ENCODE measurements around the gene TSKS.

The TSKS gene

GRCh38 chr19:49696865-49697264 lies 66.2 kb downstream of the TSKS start:
- TF ChIP-seq, protein P1, sequence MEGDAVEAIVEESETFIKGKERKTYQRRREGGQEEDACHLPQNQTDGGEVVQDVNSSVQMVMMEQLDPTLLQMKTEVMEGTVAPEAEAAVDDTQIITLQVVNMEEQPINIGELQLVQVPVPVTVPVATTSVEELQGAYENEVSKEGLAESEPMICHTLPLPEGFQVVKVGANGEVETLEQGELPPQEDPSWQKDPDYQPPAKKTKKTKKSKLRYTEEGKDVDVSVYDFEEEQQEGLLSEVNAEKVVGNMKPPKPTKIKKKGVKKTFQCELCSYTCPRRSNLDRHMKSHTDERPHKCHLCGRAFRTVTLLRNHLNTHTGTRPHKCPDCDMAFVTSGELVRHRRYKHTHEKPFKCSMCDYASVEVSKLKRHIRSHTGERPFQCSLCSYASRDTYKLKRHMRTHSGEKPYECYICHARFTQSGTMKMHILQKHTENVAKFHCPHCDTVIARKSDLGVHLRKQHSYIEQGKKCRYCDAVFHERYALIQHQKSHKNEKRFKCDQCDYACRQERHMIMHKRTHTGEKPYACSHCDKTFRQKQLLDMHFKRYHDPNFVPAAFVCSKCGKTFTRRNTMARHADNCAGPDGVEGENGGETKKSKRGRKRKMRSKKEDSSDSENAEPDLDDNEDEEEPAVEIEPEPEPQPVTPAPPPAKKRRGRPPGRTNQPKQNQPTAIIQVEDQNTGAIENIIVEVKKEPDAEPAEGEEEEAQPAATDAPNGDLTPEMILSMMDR (IDR thresholded peaks at IDR 0.05) = no peak

DNA sequence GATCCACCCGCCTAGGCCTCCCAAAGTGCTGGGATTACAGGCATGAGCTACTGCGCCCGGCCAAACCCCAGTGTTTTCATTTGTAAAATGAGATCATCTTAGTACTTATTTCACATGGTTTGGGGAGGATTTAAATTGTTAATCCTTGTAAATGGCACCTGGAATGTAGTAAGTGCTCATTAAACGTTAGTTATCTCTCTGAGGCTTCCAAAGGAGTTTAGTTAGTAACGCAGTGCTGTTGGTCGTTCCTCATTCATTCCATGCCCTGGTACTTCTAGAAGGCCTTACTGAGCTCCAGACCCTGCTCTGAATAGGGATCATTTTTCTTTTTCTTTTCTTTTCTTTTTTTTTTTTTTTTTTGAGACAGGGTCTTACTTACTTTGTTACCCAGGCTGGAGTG lies 67.0 kb downstream of the TSKS start:
- TF ChIP-seq, protein P1 (IDR thresholded peaks at IDR 0.05) = no peak

- TF ChIP-seq, protein P1 (IDR thresholded peaks at IDR 0.05) = no peak
These were observed 71.0 kb downstream of the TSKS start for GRCh38 chr19:49692147-49692506.

GRCh38 chr19:49691243-49692146 lies 71.6 kb downstream of the TSKS start:
- TF ChIP-seq, protein P1 (IDR thresholded peaks at IDR 0.05) = no peak

GRCh38 chr19:49690656-49691242 lies 72.4 kb downstream of the TSKS start, which contains the start of gene CPT1C:
CPT1C (plus strand) TSS chr19:49691116; CDS start chr19:49692253, 1,137 bp downstream.
- TF ChIP-seq, protein P1 (IDR thresholded peaks at IDR 0.05) = no peak

GRCh38 chr19:49690079-49690655 lies 72.9 kb downstream of the TSKS start:
- TF ChIP-seq, protein P1 (IDR thresholded peaks at IDR 0.05) = no peak; the same call in 1 of the 2 replicates
